Stimulated activated CD8-positive, alpha-beta memory T cell treated with anti-CD3 and anti-CD28 coated beads, Interleukin-2, amount 100 ng/mL, for 1 hour (primary cell): Measurements from ENCODE around the gene ABHD5.

ENCODE experiments used
- DNase-seq, 2 donors: peaks; one replicate each; pipeline ENCODE4 v3.0.0-alpha.2; 2020; ENCODE audit warnings: low read depth in 2 of 2

The ABHD5 gene

GRCh38 chr3:43718296-43718695 is 27.6 kb downstream of the ABHD5 start:
- no peak for DNase-seq

GRCh38 chr3:43723121-43723734 is 32.5 kb downstream of the ABHD5 start:
- DNase-seq = no peak

- no peak for DNase-seq
Measured at GRCh38 chr3:43726521-43726920, 35.8 kb downstream of the ABHD5 start.

- no peak for DNase-seq
Measured at GRCh38 chr3:43727930-43728329, 37.2 kb downstream of the ABHD5 start.

GRCh38 chr3:43728476-43728875 is 37.7 kb downstream of the ABHD5 start:
- DNase-seq = no peak

GRCh38 chr3:43728947-43729346 is 38.2 kb downstream of the ABHD5 start:
- no peak for DNase-seq

GRCh38 chr3:43729707-43730414 is 39.1 kb downstream of the ABHD5 start:
- no peak for DNase-seq

- no peak for DNase-seq
Measured at GRCh38 chr3:43732747-43733425, 42.1 kb downstream of the ABHD5 start.

GRCh38 chr3:43733459-43734384 is 43.0 kb downstream of the ABHD5 start:
- no peak for DNase-seq

GRCh38 chr3:43734685-43735084 is 43.9 kb downstream of the ABHD5 start:
- DNase-seq = no peak

- no peak for DNase-seq
Measured at GRCh38 chr3:43735618-43736017, 44.9 kb downstream of the ABHD5 start.

GRCh38 chr3:43736558-43737440 is 46.1 kb downstream of the ABHD5 start:
- no peak for DNase-seq

- no peak for DNase-seq
Measured at GRCh38 chr3:43738305-43738704, 47.6 kb downstream of the ABHD5 start.

- no peak for DNase-seq
Measured at GRCh38 chr3:43742920-43743319, 52.2 kb downstream of the ABHD5 start.

- no peak for DNase-seq
Measured at GRCh38 chr3:43747641-43748040, 56.9 kb downstream of the ABHD5 start.

GRCh38 chr3:43748179-43748578 is 57.4 kb downstream of the ABHD5 start:
- DNase-seq = no peak

GRCh38 chr3:43748645-43749044 is 57.9 kb downstream of the ABHD5 start:
- no peak for DNase-seq

- no peak for DNase-seq
Measured at GRCh38 chr3:43752905-43753304, 62.2 kb downstream of the ABHD5 start.

GRCh38 chr3:43753741-43754715 is 63.3 kb downstream of the ABHD5 start:
- DNase-seq = no peak
